H9 (cell line): ENCODE results near the gene MRPS10. TPM values are rescaled to one million over a fixed set of nuclear protein-coding genes. Genes with fewer than 3 reads are reported as not detected.

Experiments
- DNase-seq: peaks from one replicate; pipeline ENCODE4 v3.0.0-alpha.2; 2017
- H2AFZ ChIP-seq: one replicate; pipeline ENCODE4 v1.6.1; 2013; ENCODE audit warnings: mild to moderate bottlenecking, low read length, control low read depth, moderate library complexity
- H2AK5ac ChIP-seq: 2 replicates; pipeline ENCODE4 v1.6.1; 2013; ENCODE audit warnings: low read length, control low read depth, mixed read lengths; ENCODE audit not compliant: insufficient read length
- H2BK120ac ChIP-seq: one replicate; pipeline ENCODE4 v1.6.1; 2013; ENCODE audit warnings: low read depth, mild to moderate bottlenecking, low read length, control low read depth, inconsistent platforms; ENCODE audit not compliant: poor library complexity, severe bottlenecking
- H2BK12ac ChIP-seq: 2 replicates; pipeline ENCODE4 v1.6.1; 2013; ENCODE audit warnings: low read length, control low read depth, mixed read lengths, low read depth; ENCODE audit not compliant: insufficient read length
- H2BK15ac ChIP-seq: 2 replicates; pipeline ENCODE4 v1.6.1; 2013; ENCODE audit warnings: low read depth, low read length, control low read depth
- H2BK20ac ChIP-seq: one replicate; pipeline ENCODE4 v1.6.1; 2013; ENCODE audit warnings: low read depth, mild to moderate bottlenecking, low read length, control low read depth, inconsistent platforms; ENCODE audit not compliant: poor library complexity, severe bottlenecking
- H2BK5ac ChIP-seq: 2 replicates; pipeline ENCODE4 v1.6.1; 2013; ENCODE audit warnings: low read length, control low read depth, mixed read lengths; ENCODE audit not compliant: insufficient read length
- H3K14ac ChIP-seq: 2 replicates; pipeline ENCODE4 v1.6.1; 2013; ENCODE audit warnings: low read length, control low read depth; ENCODE audit not compliant: insufficient read depth
- H3K18ac ChIP-seq: 2 replicates; pipeline ENCODE4 v1.6.1; 2013; ENCODE audit warnings: low read depth, mild to moderate bottlenecking, mixed read lengths, low read length, control low read depth; ENCODE audit not compliant: insufficient read length
- H3K23ac ChIP-seq: 2 replicates; pipeline ENCODE4 v1.6.1; 2013; ENCODE audit warnings: low read length, control low read depth, mixed read lengths, low read depth; ENCODE audit not compliant: insufficient read length
- H3K23me2 ChIP-seq: 2 replicates; pipeline ENCODE4 v1.6.1; 2013; ENCODE audit warnings: low read depth, mild to moderate bottlenecking, mixed read lengths, low read length, control low read depth; ENCODE audit not compliant: insufficient read length, poor library complexity, severe bottlenecking
- H3K27ac ChIP-seq: 2 replicates; pipeline ENCODE4 v1.5.1; 2013; ENCODE audit warnings: low read length, control low read depth, mixed read lengths, low read depth; ENCODE audit not compliant: insufficient read length
- H3K27me3 ChIP-seq: 2 replicates; pipeline ENCODE4 v1.6.1; 2013; ENCODE audit warnings: low read length, control low read depth, inconsistent platforms; ENCODE audit not compliant: insufficient read depth
- H3K4ac ChIP-seq: 2 replicates; pipeline ENCODE4 v1.6.1; 2013; ENCODE audit warnings: low read depth, mild to moderate bottlenecking, control low read depth, inconsistent platforms, low read length, moderate library complexity
- H3K4me1 ChIP-seq: 2 replicates; pipeline ENCODE4 v1.6.1; 2013; ENCODE audit warnings: low read length, control low read depth, inconsistent platforms; ENCODE audit not compliant: insufficient read depth
- H3K4me2 ChIP-seq: 2 replicates; pipeline ENCODE4 v1.6.1; 2013; ENCODE audit warnings: low read length, control low read depth, mixed read lengths; ENCODE audit not compliant: insufficient read length, insufficient read depth
- H3K56ac ChIP-seq: 2 replicates; pipeline ENCODE4 v1.6.1; 2013; ENCODE audit warnings: low read depth, mild to moderate bottlenecking, mixed read lengths, low read length, control low read depth; ENCODE audit not compliant: insufficient read length
- H3K79me1 ChIP-seq: 2 replicates; pipeline ENCODE4 v1.6.1; 2013; ENCODE audit warnings: low read depth, mild to moderate bottlenecking, moderate library complexity, low read length, control low read depth, inconsistent platforms; ENCODE audit not compliant: insufficient read depth, poor library complexity, severe bottlenecking
- H3K79me2 ChIP-seq: 2 replicates; pipeline ENCODE4 v1.6.1; 2013; ENCODE audit warnings: low read length, control low read depth, inconsistent platforms; ENCODE audit not compliant: insufficient read depth
- H3K9ac ChIP-seq: 2 replicates; pipeline ENCODE4 v1.6.1; 2013; ENCODE audit warnings: low read length, control low read depth, mixed read lengths; ENCODE audit not compliant: insufficient read length; ENCODE audit errors: extremely low read depth
- H3K9me3 ChIP-seq: one replicate; pipeline ENCODE4 v1.6.1; 2013; ENCODE audit warnings: low read depth, low read length, inconsistent platforms; ENCODE audit not compliant: control insufficient read depth
- H3T11ph ChIP-seq: one replicate; pipeline ENCODE4 v1.6.1; 2013; ENCODE audit warnings: mild to moderate bottlenecking, low read length, control low read depth, inconsistent platforms
- H4K20me1 ChIP-seq: one replicate; pipeline ENCODE4 v1.6.1; 2013; ENCODE audit not compliant: control insufficient read depth, insufficient read length, insufficient read depth
- H4K5ac ChIP-seq: 2 replicates; pipeline ENCODE4 v1.6.1; 2013; ENCODE audit warnings: low read depth, mild to moderate bottlenecking, mixed read lengths, low read length, control low read depth; ENCODE audit not compliant: insufficient read length
- H4K8ac ChIP-seq: replicated peaks from 2 replicates; pipeline ENCODE4 v1.6.1; 2013; ENCODE audit warnings: low read length, control low read depth, mixed read lengths, low read depth; ENCODE audit not compliant: insufficient read length
- H4K91ac ChIP-seq: 2 replicates; pipeline ENCODE4 v1.6.1; 2013; ENCODE audit warnings: low read depth, mild to moderate bottlenecking, moderate library complexity, mixed read lengths, low read length, control low read depth; ENCODE audit not compliant: insufficient read length
- H3K27ac Mint-ChIP-seq, 3 experiments: 2 replicates in 2 of 3; 3 replicates in 1 of 3; pipeline ENCODE4 v1.8.0; 2020 to 2021; ENCODE audit warnings: mixed read lengths in 3 of 3, mild to moderate bottlenecking in 1 of 3, moderate library complexity in 1 of 3
- H3K27me3 Mint-ChIP-seq: 2 replicates; pipeline ENCODE4 v1.8.0; 2021; ENCODE audit warnings: low read depth, mild to moderate bottlenecking, moderate library complexity, mixed read lengths
- H3K36me3 Mint-ChIP-seq, 3 experiments: 2 replicates in 2 of 3; 3 replicates in 1 of 3; pipeline ENCODE4 v1.8.0; 2020 to 2021; ENCODE audit warnings: low read depth in 3 of 3, mixed read lengths in 3 of 3; ENCODE audit not compliant: insufficient read depth in 1 of 3
- H3K4me1 Mint-ChIP-seq, 2 experiments: 2 replicates each; pipeline ENCODE4 v1.8.0; 2020; ENCODE audit warnings: mixed read lengths in 2 of 2
- H3K4me3 Mint-ChIP-seq, 2 experiments: 2 replicates in 1 of 2; 3 replicates in 1 of 2; pipeline ENCODE4 v1.8.0; 2020 to 2021; ENCODE audit warnings: mild to moderate bottlenecking in 2 of 2, mixed read lengths in 2 of 2, moderate library complexity in 1 of 2
- H3K9me3 Mint-ChIP-seq, 2 experiments: 2 replicates in 1 of 2; 3 replicates in 1 of 2; pipeline ENCODE4 v1.8.0; 2020; ENCODE audit warnings: mild to moderate bottlenecking in 2 of 2, mixed read lengths in 2 of 2, moderate library complexity in 1 of 2
- CTCF ChIP-seq: fragments of 200-600 bp; sonication (generic); conservative IDR thresholded peaks from 3 replicates; pipeline ENCODE4 v1.8.0; 2021; ENCODE audit warnings: antibody characterized with exemption, mild to moderate bottlenecking
- WGBS: extraction: QIAGEN DNeasy Blood & Tissue Kit; methylation state at CpG from one replicate; pipeline ENCODE4 v1.1.7; 2013; ENCODE audit warnings: missing lambda C conversion rate, low lambda C conversion rate, mixed read lengths; ENCODE audit not compliant: insufficient read length; ENCODE audit errors: extremely low coverage; 5-methylcytosine and 5-hydroxymethylcytosine counted together
- total RNA-seq: library from RNA; stranded (reverse); gene quantifications from 2 replicates; pipeline ENCODE4 v1.2.1, GENCODE V29; 2021

MRPS10 gene
- total RNA-seq, 1 experiment from 2014 or later, result 33.9 TPM

GRCh38 chr6:42259286-42259685 lies 41.6 kb upstream of the MRPS10 start:
- Histone ChIP-seq H3K18ac (no peak overlapping the region), H4K8ac (no peak overlapping the region), H3K23ac (no peak overlapping the region), H2AK5ac (no peak overlapping the region), H3K14ac (no peak overlapping the region), H3K27ac (no peak overlapping the region), H2BK120ac (no peak overlapping the region), H3K27me3 (no peaks in the 10 kb centered on the region), H3K56ac (no peak overlapping the region), H4K20me1 (no peaks in the 10 kb centered on the region), H2BK15ac (no peak overlapping the region), H3K4me1 (peaks cover 16% of the 10 kb centered on the region; the same call in 1 of the 2 replicates), H3K9me3 (no peaks in the 10 kb centered on the region), H3K79me1 (no peaks in the 10 kb centered on the region), H4K5ac (no peak overlapping the region), H4K91ac (no peak overlapping the region), H3K4me2 (no peak overlapping the region), H2BK12ac (no peak overlapping the region), H3K23me2 (no peaks in the 10 kb centered on the region), H3K79me2 (no peaks in the 10 kb centered on the region), H2BK5ac (no peak overlapping the region), H2AFZ (no peak overlapping the region), H2BK20ac (no peak overlapping the region), H3K9ac (no peak overlapping the region), H3T11ph (no peak overlapping the region), H3K4ac (no peak overlapping the region)
- H3K4me3 Mint-ChIP-seq, result no peak overlapping the region
- H3K27ac Mint-ChIP-seq, result no peak overlapping the region; a peak in 1 of 7 replicates
- H3K9me3 Mint-ChIP-seq, result no peaks in the 10 kb centered on the region
- no peak for DNase-seq
- H3K27me3 Mint-ChIP-seq, result no peaks in the 10 kb centered on the region; the same call in 1 of the 2 replicates
- peaks cover 41 to 61% of the 10 kb centered on the region in 2 experiments for H3K4me1 Mint-ChIP-seq
- no peak for TF ChIP-seq CTCF
- whole genome bisulfite sequencing, result no CpG with 5 or more reads among the region's 31 CpGs
- peaks cover 34 to 42% (median 41%) of the 10 kb centered on the region in 3 experiments for H3K36me3 Mint-ChIP-seq
